Spleen (tissue), 11 donors: Measurements from ENCODE around the gene LTF. TPM values are rescaled to one million over a fixed set of nuclear protein-coding genes. Genes with fewer than 3 reads are reported as not detected.

ENCODE experiments used
- DNase-seq: peaks from one replicate; pipeline ENCODE4 v3.0.0-alpha.2; 2020
- H3K27ac ChIP-seq, 8 donors: fragments of 200-600 bp; sonication (generic) in 7 of 8; 1 replicate in 4 of 8; 2 replicates in 4 of 8; pipeline versions ENCODE4 v1.5.0 to v1.8.0; 2016 to 2021; ENCODE audit warnings: inconsistent platforms in 4 of 8, mild to moderate bottlenecking in 4 of 8, moderate library complexity in 1 of 8
- H3K27me3 ChIP-seq, 7 donors: fragments of 200-600 bp; sonication (generic) in 6 of 7; replicated peaks in 1 of 7; 1 replicate in 4 of 7; 2 replicates in 3 of 7; pipeline versions ENCODE4 v1.5.0 to v1.8.0; 2016 to 2021; ENCODE audit warnings: inconsistent platforms in 3 of 7, mild to moderate bottlenecking in 1 of 7
- H3K36me3 ChIP-seq, 6 donors: fragments of 200-600 bp; sonication (generic) in 5 of 6; 1 replicate in 4 of 6; 2 replicates in 2 of 6; pipeline versions ENCODE4 v1.5.0 to v1.8.0; 2016 to 2021; ENCODE audit warnings: inconsistent platforms in 2 of 6
- H3K4me1 ChIP-seq, 6 donors: fragments of 200-600 bp; sonication (generic) in 5 of 6; 1 replicate in 3 of 6; 2 replicates in 3 of 6; pipeline versions ENCODE4 v1.5.0 to v1.8.0; 2016 to 2021; ENCODE audit warnings: inconsistent platforms in 3 of 6
- H3K4me3 ChIP-seq, 8 donors: fragments of 200-600 bp; sonication (generic) in 7 of 8; 1 replicate in 4 of 8; 2 replicates in 4 of 8; pipeline versions ENCODE4 v1.5.0 to v1.8.0; 2016 to 2021; ENCODE audit warnings: inconsistent platforms in 4 of 8, mild to moderate bottlenecking in 4 of 8, moderate library complexity in 2 of 8
- H3K9me3 ChIP-seq, 8 donors: fragments of 200-600 bp; sonication (generic) in 7 of 8; 1 replicate in 4 of 8; 2 replicates in 4 of 8; pipeline versions ENCODE4 v1.5.0 to v1.8.0; 2016 to 2021; ENCODE audit warnings: inconsistent platforms in 4 of 8
- POLR2A ChIP-seq, 3 donors: fragments of 450-650 bp; IDR thresholded peaks; one replicate each; pipeline ENCODE4 v1.5.1; 2017; ENCODE audit warnings: antibody characterized with exemption in 3 of 3, mild to moderate bottlenecking in 1 of 3
- POLR2AphosphoS5 ChIP-seq, 3 donors: sonication (generic); formaldehyde crosslinking; IDR thresholded peaks; one replicate each; pipeline ENCODE4 v1.5.1; 2017; ENCODE audit warnings: antibody characterized with exemption in 3 of 3
- WGBS, 5 donors: extraction: QIAGEN DNeasy Blood & Tissue Kit in 3 of 5; methylation state at CpG; one replicate each; pipeline versions ENCODE4 v1.1.5 to v1.1.7; 2013 to 2018; 5-methylcytosine and 5-hydroxymethylcytosine counted together
- intact Hi-C: fragments of 100-400 bp; cut with DNase I; formaldehyde crosslinking; loops from one replicate; pipeline ENCODE4 v1.15.0; 2023; ENCODE audit warnings: low total_unique reads
- polyA plus RNA-seq, 3 donors: library from polyadenylated mRNA; stranded (reverse); fragments of 200-250 nt; gene quantifications; one replicate each; pipeline ENCODE4 v1.2.1, GENCODE V29; 2013
- total RNA-seq, 7 donors: library from RNA; depleted of rRNA in 3 of 7; stranded (reverse); fragments of >200 nt in 3 of 7; fragmentation: NEBNext Ultra II Directional in 4 of 7; extraction: Animal tissue kit (Norgen Biotek cat#: 25700) in 4 of 7; gene quantifications; one replicate each; pipeline versions ENCODE4 v1.1.0 to v1.2.1, GENCODE V29; 2016 to 2021
- TF ChIP-seq, protein P1 (sequence below), 11 experiments: fragments of 200-600 bp in 7 of 11; fragments of 450-650 bp in 4 of 11; sonication (generic) in 4 of 11; IDR thresholded peaks in 8 of 11; conservative IDR thresholded peaks in 3 of 11; 1 replicate in 7 of 11; 2 replicates in 4 of 11; pipeline versions ENCODE4 v1.4.0 to v1.8.0; 2016 to 2021; ENCODE audit warnings: antibody characterized with exemption in 11 of 11, inconsistent platforms in 4 of 11, mild to moderate bottlenecking in 1 of 11
- donor health status: healthy with polysubstance abuse.
- donor health status: DM: no; HTN: no; CAD: no; lungs with moderate emphysema.
- donor health status: DM: no; HTN: no; CAD: no.
- donor health status: Bipolar disorder and iron deficiency.
- donor health status: healthy.
- donor health status: DM: no; HTN: no; CAD: no.
- donor health status: DM: yes; HTN: yes; CAD: no.

LTF gene
- total and polyA plus RNA-seq, 10 donors, result 15.2 to 598 (median 56.0) TPM

DNA sequence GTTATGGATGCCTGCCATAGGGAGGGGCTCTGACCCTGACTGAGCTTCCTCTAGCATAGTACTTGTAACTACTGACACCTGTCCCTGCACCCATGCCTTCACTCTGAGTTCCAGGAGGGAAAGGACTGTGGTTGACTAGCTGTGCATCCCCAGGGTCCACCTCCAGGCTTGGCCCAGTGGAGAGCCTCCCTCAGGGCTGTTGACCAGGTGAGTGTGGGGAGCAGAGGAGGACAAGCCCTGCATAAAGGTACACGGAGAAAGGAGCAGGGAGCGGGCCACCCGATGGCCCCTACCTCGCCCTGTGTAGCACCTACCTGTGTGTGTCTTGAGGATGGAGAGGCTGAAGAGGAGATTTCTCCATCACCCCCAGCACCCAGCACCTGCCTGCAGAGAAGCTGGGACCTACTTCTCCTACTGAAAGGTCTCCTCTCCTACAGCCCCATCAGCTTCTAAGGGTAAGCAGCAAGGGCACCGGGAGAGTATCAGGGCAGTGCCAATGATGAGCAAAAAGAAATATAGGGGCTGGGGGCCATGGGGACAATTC lies 6.7 kb upstream of the LTF start:
- peaks cover 0 to 61% (median 19%) of the 10 kb centered on the region in 6 donors for H3K4me1 ChIP-seq
- H3K9me3 ChIP-seq, result peaks cover 0 to 14% (median 10%) of the 10 kb centered on the region in 8 donors
- 91 to 100% (median 94%) methylated on average over 5 of the region's 5 CpGs for WGBS, 5 donors
- no peaks in the 10 kb centered on the region for H3K36me3 ChIP-seq
- peak overlapping the region in 1 of 8 donors; percentile 49 for H3K27ac ChIP-seq
- TF ChIP-seq, protein P1, sequence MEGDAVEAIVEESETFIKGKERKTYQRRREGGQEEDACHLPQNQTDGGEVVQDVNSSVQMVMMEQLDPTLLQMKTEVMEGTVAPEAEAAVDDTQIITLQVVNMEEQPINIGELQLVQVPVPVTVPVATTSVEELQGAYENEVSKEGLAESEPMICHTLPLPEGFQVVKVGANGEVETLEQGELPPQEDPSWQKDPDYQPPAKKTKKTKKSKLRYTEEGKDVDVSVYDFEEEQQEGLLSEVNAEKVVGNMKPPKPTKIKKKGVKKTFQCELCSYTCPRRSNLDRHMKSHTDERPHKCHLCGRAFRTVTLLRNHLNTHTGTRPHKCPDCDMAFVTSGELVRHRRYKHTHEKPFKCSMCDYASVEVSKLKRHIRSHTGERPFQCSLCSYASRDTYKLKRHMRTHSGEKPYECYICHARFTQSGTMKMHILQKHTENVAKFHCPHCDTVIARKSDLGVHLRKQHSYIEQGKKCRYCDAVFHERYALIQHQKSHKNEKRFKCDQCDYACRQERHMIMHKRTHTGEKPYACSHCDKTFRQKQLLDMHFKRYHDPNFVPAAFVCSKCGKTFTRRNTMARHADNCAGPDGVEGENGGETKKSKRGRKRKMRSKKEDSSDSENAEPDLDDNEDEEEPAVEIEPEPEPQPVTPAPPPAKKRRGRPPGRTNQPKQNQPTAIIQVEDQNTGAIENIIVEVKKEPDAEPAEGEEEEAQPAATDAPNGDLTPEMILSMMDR (IDR thresholded peaks at IDR 0.05 in 8 of 11, conservative IDR thresholded peaks at IDR 0.05 in 3 of 11), result no peak
- no peak for TF ChIP-seq POLR2AphosphoS5 (IDR thresholded peaks at IDR 0.05)
- H3K27me3 ChIP-seq, result no peaks in the 10 kb centered on the region
- no peak overlapping the region for H3K4me3 ChIP-seq
- intact Hi-C loops, result no loop called here
- DNase-seq, result no peak

DNA sequence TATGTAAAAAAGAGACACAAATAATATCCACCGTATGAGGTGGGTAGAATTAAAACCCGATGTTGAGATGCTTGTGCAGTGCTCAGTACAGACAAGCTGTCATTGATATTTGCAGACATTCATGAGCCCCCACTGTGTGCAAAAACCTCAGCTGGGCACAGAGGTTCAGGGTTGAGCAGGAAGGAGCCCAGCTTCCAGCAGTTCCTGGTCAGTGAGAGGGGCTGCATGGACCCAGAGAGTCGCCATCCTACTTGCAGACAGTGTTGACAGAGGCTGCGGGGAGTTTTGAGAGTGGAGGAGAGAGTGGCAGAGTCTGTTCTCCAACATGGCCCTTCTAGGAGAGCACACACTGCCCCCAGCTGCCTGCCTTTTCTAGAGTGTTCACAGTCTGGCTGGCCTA lies 6.1 kb upstream of the LTF start:
- DNase-seq, result no peak
- Histone ChIP-seq H3K27me3 (no peaks in the 10 kb centered on the region), H3K27ac (peak overlapping the region in 1 of 8 donors; percentile 63), H3K9me3 (peaks cover 0 to 14% (median 10%) of the 10 kb centered on the region in 8 donors), H3K4me1 (peaks cover 0 to 61% (median 19%) of the 10 kb centered on the region in 6 donors), H3K36me3 (no peaks in the 10 kb centered on the region), H3K4me3 (no peak overlapping the region)
- 81 to 93% (median 91%) methylated on average over 4 of the region's 4 CpGs for WGBS, 5 donors
- TF ChIP-seq POLR2AphosphoS5 (IDR thresholded peaks at IDR 0.05), result no peak
- no peak for TF ChIP-seq POLR2A (IDR thresholded peaks at IDR 0.05)
- TF ChIP-seq, protein P1 (IDR thresholded peaks at IDR 0.05 in 8 of 11, conservative IDR thresholded peaks at IDR 0.05 in 3 of 11), result no peak
- intact Hi-C loops, result no loop called here

DNA sequence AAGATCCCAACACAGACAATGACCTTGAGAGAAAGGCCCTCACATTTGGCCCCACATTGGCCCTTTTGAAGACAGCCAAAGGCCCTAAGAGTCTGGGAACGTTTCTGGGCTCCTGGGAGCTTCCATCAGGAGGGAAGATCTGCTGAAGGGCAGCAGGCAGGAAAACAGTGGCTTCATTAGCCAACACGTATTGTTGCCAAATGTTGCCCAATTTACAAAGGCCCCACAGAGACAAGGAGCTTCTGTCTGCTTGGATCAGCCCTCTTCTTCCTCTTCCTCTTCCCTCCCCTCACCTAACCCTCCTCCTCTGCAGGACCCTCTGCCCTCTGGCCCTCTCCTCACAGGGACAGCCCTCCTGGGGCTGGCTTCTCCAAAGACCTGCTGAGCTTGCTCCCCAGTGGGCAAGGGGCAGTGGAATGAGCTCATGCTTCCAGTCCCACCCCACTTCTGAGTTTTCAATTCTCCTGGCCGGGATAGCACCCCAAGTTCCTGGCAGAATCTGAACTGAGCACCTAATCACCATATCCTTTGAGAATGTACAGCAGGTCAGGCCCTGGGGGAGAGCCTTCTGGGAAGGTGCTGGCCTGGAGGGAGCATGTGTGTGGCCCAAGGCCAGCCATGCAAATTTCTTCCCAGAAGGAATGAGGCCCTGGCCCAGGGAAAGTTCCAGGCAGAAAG lies 5.1 kb upstream of the LTF start:
- WGBS, 5 donors, result 34 to 62% (median 53%) methylated on average over 3 of the region's 3 CpGs
- H3K36me3 ChIP-seq, result no peaks in the 10 kb centered on the region
- peaks cover 0 to 69% (median 21%) of the 10 kb centered on the region in 6 donors for H3K4me1 ChIP-seq
- intact Hi-C loops, result no loop called here
- H3K4me3 ChIP-seq, result no peak overlapping the region
- TF ChIP-seq POLR2AphosphoS5 (IDR thresholded peaks at IDR 0.05), result no peak
- no peak for TF ChIP-seq POLR2A (IDR thresholded peaks at IDR 0.05)
- TF ChIP-seq, protein P1 (IDR thresholded peaks at IDR 0.05 in 8 of 11, conservative IDR thresholded peaks at IDR 0.05 in 3 of 11), result no peak
- H3K27me3 ChIP-seq, result peaks cover 0 to 6% (median 4%) of the 10 kb centered on the region in 7 donors
- H3K9me3 ChIP-seq, result peaks cover 0 to 10% (median 7%) of the 10 kb centered on the region in 8 donors
- DNase-seq, result no peak
- H3K27ac ChIP-seq, result peak overlapping the region in 2 of 8 donors; percentile 39 to 63
